ENCODE measurements around the gene SLC22A2.
"Not testable (repeated sequence)": the region's sequence is repeated elsewhere in the genome, so short reads cannot be mapped to it uniquely, and the experiment has no call there.

Gene SLC22A2
- 0 to 0.12 (median 0) reads per million in 18 experiments for total RNA-seq

DNA sequence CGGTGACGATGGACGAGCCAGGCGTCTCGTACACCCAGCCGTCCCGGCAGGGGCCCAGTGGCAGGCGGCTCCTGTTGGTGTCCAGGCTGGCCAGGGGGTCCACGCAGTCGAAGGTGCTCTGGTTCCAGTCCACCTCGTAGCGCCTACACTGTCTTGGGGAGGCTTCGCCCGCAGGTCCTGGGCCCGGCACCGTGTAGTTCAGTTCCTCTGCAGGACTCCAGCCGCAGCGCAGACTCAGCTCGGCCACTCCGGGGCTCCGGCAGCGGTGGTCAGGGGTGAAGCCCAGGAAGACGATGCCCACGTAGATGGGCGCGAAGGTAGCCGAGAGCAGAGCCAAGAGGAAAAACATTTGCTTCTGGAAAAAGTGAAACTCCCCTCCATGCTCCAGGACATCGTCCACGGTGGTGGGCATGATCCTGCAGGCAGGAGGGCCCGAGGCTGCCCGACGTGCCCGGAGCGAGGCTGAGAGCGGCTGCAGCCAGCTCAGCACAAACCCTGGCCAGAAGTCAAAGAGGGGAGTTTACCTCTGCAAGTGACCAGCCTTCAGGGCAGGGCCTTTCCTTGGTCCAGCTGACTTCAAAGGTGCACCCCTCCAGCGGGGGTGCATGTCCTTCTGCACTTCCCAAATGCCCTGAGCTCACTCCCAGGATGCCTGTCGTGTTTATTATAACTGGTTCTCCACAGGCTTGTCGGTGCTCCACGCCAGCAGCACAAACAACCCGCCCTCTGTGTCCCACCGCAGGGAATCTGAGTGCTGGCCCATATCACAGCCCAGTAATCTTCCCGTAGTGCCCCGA is at the start of gene SLC22A2:
TSS of gene SLC22A2 (minus strand) at position 476 of the 797 bp plus-strand sequence. CDS start at position 412, 64 bp downstream.
- DNase-seq = no peak

DNA sequence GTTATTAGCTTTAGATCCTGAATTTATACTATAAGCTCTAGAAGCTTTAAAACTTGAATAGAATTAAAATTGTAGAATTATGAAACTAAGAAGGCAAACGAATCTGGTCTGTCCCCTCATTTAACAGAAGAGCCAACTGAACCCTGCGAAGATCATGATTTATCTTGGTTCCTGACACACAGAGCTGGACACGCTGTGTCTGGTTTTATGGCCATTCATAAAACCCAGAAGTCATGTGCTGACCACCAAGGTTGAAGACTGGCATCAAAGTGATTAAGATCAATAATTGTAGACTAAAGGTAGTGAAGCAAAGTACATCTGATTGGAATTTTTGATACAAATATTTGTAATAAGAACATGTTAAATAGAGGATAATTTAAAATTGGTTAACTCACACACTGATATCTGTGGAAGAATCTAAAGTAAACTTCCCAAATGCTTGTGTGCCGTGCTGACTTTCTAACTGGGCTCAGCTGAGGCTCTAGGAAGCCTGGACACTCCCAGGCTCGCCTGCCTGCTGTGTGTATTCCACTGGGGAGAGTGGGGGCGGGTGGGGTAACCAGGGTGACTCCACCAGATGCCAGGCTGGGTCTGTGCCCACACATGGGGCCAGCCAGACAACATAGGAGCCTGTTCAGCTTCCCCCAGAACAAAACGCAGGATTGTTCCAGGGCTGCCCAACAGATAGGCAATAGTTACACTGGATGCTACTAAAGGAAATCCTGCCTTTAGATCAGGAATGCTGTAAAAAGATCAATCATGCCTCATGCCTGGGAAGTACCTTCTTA is 47.5 kb upstream of the SLC22A2 start:
- no peak for DNase-seq

- DNase-seq = no peak
Measured at GRCh38 chr6:160303806-160304205, 45.2 kb upstream of the SLC22A2 start.

- not testable (repeated sequence) for DNase-seq
Measured at GRCh38 chr6:160302431-160303082, 43.9 kb upstream of the SLC22A2 start.

DNA sequence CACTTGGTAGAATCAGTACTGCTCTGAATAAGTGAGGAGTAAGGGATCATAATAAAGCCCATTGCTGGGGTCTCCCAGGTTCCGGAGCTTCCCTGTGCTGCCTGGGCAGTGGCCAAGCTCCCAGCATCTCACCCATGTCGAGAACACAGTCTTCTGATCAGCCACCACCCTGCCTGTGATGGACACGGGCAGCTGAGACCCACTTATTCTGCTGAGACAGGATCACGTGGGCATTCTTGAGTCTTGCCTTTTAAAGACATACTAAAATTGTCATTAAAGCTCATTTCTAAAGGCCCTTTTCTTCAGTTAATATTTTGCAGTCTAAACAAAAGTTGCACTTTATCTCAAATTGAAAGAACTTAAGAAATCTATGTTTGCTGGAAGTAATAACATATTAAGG is 42.7 kb upstream of the SLC22A2 start:
- no peak for DNase-seq

DNA sequence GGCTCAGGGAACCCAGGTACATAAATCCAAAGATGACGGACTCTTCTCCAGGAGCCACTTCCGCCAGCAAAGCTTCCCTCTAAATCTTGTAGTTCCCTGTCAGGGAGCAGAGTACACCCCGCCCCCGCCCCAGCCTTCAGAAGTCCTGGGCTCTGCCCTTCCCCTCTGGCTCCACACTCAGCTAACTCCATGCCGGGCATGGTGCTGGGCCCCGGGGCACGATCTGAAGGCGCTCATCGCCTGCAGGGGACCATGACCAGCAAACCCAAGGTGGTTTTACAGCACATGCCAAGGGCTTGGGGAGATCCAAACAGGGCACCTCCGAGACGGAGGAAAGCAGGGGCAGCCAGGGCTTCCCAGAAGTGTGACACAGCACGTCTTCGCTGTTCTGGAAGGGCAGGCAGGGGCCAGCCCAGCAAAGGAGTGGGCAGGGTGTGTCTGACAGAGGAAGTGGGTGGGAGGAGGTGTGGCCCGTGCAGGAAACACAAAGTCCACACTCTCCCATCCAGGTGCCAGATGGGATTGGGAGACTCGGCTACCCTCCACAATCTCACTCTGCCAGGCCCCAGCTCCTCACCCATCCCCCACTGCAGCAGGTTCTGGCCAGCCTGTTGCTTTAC is 41.6 kb upstream of the SLC22A2 start:
- no peak for DNase-seq

DNA sequence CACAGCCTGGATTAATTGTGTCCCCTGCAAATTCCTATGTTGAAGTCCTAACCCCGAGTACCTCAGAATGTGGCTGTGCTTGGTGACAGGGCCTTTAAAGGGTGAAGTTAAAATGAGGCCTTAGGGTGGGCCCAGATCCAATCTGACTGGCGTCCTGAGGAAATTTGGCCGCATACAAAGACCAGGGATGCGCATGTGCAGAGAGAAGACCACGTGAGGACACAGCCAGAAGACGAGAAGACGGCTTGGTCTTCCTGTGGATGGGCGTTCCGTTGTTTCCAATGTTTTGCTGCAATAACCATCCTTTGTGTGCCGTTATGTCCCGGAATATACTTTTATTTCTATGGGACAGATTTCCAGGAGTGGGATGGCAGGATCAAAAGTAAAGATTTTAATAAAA is 40.9 kb upstream of the SLC22A2 start:
- DNase-seq = no peak

DNA sequence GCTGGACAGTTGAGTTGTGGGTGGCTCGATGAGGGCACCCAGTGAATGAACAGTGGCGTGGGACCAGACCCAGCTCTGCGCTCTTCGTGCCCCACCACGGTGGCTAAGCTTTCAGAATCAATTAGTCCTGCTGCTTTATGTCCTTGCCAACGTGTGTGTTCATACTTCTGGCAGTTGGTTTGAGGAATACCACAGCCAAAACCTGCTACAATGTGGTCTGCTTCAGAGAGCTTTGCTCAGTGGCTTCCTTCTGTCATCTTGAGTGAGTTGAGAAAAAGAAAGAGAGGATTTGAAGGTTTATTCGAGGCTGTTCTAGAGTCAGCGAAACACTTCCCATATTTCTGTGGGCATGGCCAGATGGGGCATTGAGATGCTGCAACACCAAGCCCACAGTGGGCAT is 39.5 kb upstream of the SLC22A2 start:
- no peak for DNase-seq

DNA sequence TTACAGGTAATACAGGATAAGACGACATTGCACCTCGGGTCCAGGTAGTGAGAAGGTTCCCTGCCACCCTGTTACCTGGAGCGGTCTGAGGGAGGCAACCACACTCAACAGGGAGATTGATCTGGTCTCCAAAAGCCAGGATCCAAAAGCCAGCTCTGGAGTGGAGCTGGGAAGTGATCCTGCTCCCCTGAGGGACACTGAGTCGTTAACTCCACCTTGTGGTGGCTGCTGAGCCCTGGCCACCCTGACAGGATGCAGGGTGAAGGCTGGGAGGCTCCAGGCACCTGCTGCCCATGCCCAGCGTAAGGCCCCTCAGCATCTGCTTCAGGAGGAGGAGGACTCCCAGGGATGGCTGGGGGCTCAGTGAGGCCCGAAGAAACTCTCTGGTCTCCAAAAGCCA is 38.7 kb upstream of the SLC22A2 start:
- DNase-seq = no peak

DNA sequence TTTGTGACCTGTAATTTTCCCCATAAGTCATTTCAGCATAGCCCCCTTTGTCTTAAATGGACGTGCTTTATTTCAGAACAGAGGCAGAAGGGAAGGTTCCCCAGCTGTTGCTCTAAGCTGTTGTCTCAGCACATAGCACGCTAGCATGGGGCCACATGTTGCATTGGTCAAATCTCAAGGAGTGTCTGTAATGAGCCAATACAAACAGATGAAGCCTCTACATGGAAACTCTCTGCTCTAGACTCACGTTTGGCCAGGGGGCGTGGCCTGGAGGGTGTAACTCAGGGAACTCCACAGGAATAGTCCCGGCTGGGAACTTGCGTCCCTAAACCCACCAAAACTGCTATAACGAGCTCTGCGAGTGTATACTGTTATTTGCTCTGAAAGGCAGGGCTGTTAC is 35.2 kb upstream of the SLC22A2 start:
- no peak for DNase-seq

DNA sequence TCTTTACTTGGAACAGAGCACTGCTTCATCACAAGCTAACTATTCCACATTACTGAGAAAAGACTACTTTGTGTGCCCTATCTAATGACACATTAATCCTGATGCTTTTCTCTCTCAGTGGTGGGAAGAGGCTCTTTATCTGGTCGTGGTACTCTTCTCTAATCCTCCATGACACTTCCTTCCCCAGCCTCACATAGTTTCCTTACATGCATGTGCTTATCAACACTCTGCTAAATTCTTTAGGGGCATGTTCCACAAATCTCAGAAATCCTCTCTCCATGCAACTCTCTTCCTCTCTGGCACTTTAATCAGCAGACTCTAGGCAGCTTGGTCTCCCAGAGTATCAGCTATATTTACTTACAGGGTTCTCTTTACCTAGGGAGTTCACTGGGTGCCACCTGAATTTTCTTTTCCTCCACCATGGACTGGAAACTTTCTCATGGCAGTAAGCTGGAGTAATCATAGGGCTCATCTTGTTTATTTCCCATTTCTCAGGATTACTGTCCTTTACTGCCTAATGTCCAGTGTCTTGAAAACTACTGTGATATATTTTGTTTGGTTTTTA is 27.0 kb upstream of the SLC22A2 start:
- DNase-seq = no peak

DNA sequence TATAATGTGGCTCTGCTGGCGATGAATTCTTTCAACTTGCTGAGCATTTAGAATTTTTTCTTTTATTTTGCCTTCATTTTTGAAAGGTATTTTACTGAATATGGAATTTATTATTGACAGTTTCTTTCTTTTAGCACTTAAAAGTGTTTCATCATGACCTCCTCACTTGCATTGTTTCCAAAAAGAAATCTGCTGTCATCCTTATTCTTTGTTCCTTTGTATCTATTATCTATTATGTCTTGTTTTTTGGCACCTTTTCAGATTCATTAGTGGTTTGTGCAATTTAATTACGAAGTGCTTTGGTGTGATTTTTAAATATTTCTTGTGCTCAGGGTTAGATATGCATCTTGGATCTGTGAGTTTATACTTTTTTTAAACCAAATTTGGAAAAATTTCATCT is 26.0 kb upstream of the SLC22A2 start:
- no peak for DNase-seq

GRCh38 chr6:160282444-160282843 is 23.8 kb upstream of the SLC22A2 start:
- DNase-seq = no peak

DNA sequence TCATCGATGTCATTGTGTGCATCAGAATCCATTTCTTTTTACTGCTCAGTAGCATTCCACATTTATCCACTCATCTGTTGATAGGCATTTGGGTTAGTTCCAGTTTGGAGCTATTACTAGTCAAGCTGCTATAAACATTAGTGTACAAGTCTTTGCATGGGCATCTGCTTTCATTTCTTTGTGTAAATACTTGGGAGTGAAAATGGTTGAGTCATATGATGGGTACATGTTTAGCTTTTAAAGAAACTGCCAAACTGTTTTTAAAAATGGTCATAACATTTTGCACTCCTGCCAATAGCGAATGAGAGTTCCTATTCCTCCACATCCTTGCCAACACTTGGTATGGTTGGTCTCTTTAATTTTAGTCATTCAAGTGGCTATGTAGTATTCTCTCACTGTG is 21.2 kb upstream of the SLC22A2 start:
- no peak for DNase-seq

- DNase-seq = no peak
Measured at GRCh38 chr6:160278786-160279310, 20.2 kb upstream of the SLC22A2 start.

- no peak for DNase-seq
Measured at GRCh38 chr6:160278311-160278710, 19.7 kb upstream of the SLC22A2 start.

- no peak for DNase-seq
Measured at GRCh38 chr6:160277546-160277945, 18.9 kb upstream of the SLC22A2 start.

DNA sequence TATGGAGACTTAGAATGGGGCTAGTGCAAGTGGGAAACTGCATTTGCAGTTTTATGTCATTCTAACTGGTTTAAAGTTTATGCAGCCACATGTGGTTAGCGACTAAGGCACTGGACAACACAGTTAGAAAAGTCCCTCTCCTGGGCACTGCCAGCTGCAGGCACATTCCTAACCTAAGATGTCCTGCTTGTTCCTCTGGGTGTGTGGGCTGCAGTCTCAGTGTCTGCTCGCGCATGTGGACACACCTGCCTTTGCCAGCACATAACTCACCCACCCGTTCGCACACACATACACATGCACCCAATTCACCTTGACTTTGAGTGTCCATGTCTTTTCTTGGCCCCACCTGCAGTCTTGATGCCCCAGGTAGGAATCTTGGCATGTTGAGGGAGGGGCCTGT is 18.5 kb upstream of the SLC22A2 start:
- no peak for DNase-seq

GRCh38 chr6:160276126-160276525 is 17.5 kb upstream of the SLC22A2 start:
- no peak for DNase-seq

GRCh38 chr6:160275511-160276003 is 16.9 kb upstream of the SLC22A2 start:
- DNase-seq = no peak

DNA sequence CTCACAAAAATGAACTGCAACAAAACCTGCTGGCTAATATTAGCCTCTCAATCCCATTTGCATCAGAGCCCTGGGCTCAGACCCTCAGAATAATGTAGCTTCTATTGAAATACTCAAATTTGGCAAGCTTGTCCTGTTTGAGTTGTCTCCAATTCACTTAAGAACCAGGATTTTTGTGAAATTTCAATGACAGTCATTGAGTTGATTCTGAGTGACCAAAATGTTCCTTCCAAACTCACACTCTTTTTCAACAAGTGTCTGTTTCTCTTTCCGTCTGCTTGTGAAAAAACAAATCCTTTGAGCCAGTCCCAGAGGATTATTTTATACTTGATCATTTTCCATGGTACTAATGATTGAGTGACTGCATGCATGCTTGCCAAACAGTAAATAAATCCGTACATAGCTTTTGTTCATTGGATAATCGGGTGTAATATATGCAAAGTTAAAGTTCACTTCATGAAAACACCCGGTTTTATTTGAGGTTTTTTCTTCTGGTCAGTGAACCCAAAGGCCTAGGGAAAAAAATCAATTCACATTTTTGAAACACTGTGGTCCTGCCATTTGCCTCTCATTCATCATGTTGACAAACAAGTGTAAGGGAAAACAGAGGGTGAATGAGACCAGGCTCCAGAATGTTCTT is 16.4 kb upstream of the SLC22A2 start:
- no peak for DNase-seq

DNA sequence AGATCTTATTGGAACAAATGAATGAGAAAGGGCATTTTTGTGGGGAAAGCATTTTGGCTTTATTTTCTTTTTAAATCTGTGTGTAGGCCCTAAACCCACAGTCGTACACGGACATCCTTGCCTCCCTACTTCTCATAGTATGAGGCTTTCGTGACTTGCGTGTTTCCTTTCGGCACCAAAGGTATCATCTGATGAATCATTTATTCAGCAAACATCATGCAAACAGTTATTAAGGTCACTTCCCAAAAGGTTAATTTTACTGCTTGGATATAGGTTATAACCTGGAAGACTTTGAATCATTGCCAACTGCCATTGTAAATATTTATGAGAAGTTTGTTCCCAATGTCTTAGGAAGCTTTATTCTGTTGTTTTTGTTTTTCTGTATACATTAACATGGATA is 15.1 kb upstream of the SLC22A2 start:
- DNase-seq = no peak

All from inflammatory macrophage (primary cell).